Measurements from ENCODE around the gene CLPSL2. TPM values are rescaled to one million over a fixed set of nuclear protein-coding genes. Genes with fewer than 3 reads are reported as not detected.
"Not testable (repeated sequence)": the region's sequence is repeated elsewhere in the genome, so short reads cannot be mapped to it uniquely, and the experiment has no call there.

Gene CLPSL2, protein sequence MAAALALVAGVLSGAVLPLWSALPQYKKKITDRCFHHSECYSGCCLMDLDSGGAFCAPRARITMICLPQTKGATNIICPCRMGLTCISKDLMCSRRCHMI
- not detected in 2 replicates for total RNA-seq

DNA sequence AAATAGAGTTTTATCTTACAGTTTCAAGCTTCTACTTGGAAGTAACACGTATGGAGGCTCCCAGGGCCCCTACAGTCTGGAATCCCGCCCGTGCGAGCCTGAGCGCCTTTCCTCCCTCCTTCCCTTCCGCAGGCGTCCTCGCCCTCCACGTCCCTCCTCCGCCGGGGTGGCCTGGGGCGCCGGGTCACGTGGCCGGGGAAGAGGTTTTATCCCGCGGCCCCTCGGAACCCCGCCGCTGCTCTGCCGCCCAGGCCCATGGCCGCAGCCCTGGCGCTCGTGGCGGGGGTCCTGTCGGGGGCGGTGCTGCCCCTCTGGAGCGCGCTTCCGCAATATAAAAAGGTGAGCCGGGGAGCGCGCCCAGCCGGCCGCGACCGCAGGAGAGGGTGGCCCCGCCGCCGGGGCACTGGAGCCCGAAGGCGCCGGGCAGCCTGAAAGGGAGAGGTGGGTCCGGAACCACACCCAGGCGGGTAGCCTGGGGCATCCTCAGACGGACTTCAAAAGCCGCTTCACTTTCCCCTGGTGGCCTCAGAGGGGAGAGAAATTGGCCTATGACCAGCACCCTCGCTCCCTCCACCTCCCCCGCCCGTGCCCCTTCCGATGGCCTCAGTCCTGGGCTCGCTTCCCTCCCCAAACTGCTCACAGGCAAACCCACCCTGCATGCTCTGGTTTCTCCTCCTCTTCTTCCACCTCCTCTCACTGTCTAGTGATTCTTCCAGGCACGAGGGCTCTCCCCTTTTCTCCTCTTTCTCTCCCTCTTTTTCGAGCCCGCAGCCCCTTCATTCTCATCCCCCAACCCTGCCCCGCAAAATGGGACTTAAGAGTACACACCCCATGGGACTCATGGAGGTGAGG, at the start of gene CLPSL2:
Gene CLPSL2, plus strand, starts transcription at position 235 of the 852 bp plus-strand sequence. Its CDS starts 21 bp downstream, at position 256.
- no peak for DNase-seq (ENCODE audit: extremely low read depth, low read depth, low spot score)

DNA sequence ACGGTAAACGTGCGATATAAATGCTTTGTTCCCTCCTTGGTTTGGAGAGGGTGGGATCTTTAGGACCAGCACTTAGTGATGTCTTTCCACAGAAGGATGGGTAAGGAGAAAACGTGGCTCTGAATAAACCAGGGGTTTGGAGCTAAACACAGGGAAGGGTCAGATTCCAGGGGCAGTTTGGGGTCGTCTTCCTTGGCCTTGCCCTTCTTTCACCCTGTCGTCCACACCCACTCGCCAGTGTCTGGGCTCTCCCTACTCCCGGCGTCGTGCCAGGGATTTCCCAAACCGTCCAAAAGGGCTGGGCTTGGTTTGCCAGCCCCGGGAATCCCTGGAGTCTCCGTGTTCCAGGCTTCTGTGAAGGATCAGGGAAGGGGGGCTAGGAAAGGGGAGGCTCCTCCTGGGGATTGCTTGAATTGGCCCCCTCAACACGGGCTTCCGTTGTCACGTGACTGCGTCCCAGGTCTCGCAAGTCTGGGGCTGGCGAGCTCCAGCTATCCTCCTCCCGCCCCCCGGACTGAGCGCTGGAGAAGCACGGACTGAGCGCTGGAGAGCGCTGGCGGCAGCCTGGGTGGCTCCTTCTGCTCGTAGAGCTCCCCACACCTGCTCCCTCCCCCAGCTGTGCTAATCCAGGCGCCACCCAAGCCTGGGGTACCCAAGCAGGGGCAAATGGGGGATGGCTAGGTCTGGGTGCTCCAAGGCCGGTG, 49.0 kb upstream of the CLPSL2 start:
- DNase-seq (ENCODE audit: extremely low read depth, low read depth, low spot score), result no peak

DNA sequence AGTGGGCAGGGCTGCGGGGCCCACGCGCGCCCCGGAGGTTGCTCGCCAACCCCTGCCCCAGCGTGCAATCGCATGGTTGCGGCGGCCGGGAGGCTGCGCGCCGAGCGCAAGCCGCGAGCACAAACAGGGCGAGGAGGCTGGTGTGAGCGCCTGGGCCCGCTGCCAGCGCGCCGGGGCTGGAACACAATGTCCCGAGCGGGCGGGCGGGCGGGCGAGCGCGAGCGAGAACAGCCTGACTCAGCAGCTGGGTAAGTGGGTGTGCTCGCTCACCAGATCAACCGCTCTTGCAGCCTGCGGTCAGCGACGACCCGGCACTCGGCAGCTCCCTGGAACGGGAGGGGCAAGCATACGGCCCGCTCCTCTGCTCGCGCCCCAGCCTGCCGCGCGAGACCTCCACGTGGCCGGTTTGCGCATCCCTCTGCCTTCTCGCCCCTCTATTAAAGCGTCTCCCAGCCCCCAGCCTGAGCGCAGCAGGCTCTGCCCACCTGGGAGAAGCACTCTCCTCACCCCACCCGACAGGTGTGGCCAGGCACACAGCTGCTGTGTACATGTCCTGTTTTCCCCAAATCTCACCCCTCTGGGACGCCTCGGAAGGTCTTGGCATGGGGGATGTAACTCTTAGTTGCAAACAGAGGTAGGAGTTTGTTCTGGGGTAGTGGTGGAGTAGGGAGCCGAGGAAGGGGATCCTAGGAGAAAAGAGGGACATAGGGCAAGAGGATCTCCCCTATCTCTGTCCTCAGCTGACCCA, 48.3 kb upstream of the CLPSL2 start:
- no peak for DNase-seq (ENCODE audit: extremely low read depth, low read depth, low spot score)

DNA sequence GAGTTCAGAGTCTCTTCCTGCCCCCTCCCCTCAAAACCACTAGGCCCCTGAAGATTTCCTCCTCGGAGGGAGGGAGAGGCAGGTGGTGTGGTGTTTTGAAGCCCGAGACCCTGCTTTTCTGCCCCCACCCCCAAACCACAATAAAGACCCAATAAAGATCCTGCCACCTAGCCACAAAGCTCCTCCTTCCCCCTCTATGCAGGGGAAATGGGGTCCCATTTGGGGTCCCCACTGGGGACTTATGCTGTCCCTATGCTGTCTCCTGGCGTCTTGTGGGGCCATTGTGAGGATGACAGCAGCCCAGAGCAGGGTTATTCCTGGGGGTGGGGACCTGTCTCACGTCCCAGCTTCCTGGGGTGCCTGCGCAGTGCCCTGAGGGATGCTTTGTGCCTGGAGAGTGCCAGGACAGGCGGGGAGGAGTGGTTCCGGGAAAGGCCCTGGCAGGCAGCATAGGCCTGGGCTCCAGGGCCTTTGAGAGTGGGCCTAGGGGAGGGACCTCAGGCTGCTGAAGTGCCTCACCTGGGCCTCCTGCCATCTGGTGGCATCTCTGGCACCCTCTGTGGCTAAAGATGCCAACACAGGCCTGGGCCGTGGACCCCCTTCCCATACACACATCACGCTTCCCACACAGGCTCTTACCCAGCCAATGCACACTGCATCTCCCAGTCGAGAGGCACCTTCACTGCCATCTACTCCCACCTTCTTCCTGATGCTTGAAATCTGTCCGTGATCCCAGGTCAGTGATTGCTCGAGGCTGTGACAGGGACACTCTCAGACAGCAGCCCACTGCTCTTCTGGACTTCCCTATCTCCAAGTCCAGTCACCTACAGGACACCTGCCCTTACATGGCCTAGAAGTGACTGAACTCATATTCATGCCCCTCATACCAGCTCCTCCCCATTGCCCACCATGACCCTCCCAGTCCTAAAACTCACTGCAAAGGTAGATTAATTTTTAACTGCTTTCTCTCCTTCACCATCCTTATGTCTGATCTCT, 47.4 kb upstream of the CLPSL2 start:
- DNase-seq (ENCODE audit: extremely low read depth, low read depth, low spot score), result no peak

DNA sequence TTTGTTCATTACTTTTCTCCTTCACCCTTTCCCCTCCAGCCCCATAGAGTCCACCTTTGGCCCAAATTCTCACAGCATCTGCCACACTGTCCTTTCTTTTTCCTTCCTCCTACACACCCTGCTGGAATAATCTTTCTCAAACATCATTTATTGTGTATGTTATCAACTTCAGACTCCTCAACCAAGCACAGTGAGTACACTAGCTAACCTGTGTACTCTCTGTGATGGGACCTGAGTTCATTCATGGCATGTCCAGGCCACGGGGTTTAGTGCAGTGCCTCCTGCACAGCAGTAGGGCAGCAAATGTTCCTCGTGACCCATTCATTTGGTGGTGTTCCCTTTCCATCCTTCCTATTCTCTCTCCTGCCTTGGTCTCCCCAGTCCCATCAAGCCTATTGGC, 46.7 kb upstream of the CLPSL2 start:
- no peak for DNase-seq (ENCODE audit: extremely low read depth, low read depth, low spot score)

DNA sequence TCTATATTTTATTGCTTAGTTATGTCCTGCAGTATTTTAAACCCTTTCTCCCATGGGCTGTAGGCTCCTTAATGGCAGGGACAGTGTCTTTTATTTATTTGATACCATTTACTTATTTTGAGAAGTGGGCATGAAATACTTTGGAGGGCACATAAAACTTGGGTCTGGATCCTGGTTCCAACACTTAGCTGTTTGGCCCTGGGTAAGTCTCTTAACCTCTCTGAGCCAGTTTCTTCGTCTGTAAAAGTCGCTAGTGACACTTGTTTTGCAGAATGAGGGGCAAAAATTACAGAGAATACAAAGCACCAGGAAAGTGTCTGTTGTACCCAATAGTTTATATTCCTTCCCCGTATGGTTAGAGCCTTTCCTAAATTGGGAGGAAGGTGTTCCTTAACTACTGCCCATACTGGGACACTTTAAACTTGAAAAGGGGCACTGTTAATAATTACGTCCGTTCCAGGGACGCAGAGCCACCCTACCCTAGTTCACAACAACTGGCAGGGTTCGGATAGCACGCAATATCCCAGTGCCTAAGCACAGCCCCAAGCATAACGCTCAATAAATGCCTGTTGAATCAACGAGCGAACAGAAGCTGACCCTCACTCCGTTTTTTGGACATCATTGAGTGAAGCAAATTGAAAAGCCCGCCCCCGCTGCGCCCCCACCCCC, 45.5 kb upstream of the CLPSL2 start:
- no peak for DNase-seq (ENCODE audit: extremely low read depth, low read depth, low spot score)

DNA sequence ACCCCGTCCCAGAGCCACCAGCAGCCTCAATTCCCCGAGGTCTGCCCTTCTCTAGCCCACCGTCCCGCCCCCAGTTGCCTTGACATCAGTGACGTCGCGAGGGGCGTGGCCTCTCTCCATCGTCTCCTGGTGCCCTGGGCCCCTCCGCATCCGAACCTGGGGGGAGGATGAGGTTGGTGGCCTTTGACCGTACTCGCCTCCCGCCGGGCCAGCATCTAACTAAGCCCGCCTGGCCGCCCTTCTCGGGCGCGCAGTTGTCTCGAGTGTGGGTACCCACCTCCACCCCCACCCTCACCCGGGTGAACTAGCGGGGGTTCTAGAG, 45.0 kb upstream of the CLPSL2 start:
- DNase-seq (ENCODE audit: extremely low read depth, low read depth, low spot score), result no peak

DNA sequence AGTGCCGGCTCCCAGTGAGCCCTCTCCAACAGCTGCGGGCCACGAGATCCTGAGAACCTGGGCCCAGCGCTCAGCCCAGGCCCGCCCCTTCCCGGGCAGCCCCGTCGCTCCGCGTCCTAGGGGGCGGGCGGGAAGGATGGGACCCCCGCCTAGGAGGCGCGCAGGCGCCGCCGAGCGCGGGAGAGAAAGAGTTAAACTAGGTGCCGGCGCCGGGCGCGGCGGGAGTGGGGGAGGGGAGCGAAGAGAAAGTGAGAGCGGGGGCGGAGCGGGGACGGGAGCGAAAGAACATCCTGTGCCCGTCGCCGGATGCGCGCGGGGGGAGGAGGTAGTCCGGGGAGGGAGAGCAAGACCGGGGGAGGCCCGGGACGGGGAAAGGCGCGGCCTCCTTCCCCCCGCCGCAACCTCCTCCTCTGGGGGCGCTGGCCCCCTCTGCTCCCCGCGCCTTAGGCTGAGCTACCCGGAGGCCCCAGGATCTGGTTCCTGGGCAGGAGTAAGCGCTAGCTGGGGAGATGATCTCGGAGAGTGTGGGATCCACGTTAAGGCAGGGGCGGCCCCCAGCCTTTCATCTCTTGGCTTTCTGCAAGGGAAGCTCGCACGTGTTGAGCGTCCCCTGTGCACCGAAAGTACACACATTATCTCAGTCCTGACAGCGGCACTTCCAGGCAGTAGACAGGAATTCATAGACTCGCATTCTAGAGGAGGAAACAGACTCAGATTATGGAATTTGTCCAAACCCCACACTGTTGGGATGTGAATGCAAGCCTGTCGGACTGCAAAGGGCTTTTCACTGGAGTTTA, 44.5 kb upstream of the CLPSL2 start:
- DNase-seq (ENCODE audit: extremely low read depth, low read depth, low spot score), result peak; percentile 83

DNA sequence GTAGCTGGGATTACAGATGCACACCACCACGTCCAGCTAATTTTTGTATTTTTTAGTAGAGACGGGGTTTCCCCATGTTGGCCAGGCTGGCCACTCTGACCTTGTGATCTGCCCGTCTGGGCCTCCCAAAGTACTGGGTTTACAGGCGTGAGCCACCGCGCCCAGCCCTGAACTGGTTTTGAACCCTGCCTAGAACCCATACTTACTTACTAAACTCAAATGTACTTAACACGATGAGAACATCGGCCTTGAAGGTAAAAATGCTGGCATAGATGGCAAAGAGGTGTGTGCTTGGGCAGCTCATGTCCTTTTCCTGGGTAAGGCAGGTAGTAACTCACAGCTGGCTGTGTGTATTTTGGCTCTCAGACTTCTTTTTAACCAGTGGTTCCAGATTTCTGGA, 42.8 kb upstream of the CLPSL2 start:
- no peak for DNase-seq (ENCODE audit: extremely low read depth, low read depth, low spot score)

DNA sequence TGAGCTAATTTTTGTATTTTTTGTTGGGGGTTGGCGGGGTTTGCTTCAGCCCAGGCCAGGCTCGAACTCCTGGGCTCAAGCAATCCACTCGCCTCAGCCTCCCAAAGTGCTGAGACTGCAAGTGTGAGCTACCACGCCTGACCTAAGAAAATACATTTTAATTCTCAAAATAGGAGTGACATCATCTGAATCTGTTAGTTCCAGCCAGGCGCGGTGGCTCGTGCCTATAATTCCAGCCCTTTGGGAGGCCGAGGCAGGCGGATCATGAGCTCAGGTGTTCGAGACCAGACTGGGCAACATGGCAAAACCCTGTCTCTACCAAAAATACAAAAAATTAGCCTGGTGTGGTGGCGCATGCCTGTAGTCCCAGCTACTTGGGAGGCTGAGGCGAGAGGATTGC, 42.1 kb upstream of the CLPSL2 start:
- DNase-seq (ENCODE audit: extremely low read depth, low read depth, low spot score), result not testable (repeated sequence)

DNA sequence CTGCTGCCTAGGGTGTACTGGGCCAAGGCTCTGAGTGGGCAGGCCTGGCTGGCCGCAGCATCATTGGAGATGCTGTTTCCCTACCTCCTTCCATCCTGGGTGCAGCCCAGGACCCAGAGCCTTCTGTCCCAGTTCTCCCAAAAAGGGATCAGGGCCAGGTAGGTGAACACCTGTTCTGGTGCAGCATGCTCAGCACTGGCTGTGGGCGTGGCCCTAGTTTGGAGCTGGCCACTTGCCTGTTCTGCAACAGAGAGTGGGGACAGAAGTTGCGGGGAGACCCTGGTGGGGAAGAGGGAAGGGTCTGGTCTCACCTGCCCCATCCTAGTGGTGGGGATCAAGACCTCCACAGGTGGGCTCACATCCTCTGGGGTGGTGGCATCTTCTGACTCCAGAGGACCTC, 40.9 kb upstream of the CLPSL2 start:
- no peak for DNase-seq (ENCODE audit: extremely low read depth, low read depth, low spot score)

DNA sequence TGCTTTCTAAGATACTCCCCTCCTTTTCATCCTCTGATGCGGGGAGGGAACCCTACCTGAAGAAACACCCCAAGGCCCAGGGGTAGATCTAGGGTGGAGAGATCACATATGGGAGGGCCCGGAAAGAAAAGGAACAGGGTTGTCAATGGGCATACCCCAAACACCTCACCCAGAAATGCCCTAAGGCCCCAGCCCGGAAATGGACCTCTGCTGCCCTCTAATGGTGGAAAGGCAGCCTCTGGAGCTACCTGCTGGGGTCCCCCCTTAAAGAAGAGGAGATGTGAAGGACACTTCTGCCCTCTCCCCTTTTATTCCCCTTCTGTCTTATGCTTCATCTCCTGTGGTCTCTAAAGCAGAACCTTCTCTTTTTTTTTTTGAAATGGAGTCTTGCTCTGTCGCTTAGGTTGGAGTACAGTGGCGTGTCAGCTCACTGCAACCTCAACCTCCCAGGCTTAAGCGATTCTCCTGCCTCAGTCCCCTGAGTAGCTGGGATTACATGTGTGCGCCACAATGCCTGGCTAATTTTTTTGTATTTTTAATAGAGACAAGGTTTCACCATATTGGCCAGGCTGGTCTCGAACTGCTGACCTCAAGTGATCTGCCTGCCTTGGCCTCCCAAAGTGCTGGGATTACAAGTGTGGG, 40.0 kb upstream of the CLPSL2 start:
- no peak for DNase-seq (ENCODE audit: extremely low read depth, low read depth, low spot score)

DNA sequence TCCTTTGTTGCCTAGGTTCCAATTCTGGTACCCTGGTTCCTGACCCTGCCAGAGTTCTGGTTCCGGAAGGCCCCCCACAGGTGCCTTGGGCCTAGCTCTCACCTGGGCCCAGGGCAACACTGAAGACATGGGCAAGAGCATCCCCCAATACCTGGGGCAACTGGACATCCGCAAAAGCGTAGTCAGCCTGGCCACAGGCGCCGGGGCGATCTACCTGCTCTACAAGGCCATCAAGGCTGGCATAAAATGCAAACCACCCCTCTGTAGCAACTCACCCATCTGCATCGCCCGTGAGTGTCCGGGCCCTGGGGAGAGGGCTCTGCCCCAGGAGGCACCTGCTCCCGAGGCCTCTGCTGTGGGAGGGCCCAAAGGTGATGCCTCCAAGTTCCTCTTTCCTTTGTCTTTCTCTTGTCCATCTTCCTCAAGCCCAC, 39.4 kb upstream of the CLPSL2 start, which contains the start of gene ARMC12:
Gene ARMC12, plus strand, starts transcription at position 51 of the 431 bp plus-strand sequence. Its CDS starts 77 bp downstream, at position 128.
- no peak for DNase-seq (ENCODE audit: extremely low read depth, low read depth, low spot score)

DNA sequence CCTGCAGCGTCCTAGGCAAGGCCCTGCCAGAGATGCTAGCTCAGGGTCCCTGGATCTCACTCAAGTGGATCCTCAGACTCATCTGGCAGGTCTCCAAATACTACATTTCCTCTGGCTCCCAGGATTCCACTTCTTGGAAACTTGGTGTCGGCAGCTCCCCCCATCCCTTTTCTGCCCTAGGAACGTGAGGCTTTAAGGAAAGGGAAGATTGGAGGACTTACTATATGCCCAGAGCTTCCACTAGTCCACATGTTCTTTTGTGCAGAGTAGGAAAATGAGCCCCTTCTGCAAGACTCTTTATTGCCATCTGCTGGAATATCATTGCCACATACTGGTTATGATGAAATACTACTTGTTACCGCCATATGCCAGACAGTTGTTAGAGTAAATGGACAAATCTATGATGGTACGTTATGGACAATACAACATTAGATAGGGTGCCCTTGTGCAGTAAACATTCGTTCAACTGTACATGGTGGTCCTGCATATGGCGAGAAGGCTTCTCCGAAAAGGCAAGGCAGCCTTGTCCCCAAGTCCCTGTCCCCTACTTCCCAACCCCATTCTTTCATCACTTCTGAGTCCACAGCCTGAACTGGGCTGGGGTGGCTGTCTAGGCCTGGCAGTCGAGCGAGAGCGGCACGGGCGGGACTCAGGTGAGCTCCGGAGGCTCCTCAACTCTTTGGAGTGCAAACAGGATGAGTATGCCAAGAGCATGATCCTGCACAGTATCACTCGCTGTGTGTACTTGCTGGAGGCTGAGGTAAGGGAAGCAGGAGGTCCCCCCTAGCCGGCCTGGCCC, 38.8 kb upstream of the CLPSL2 start:
- DNase-seq (ENCODE audit: extremely low read depth, low read depth, low spot score), result no peak

DNA sequence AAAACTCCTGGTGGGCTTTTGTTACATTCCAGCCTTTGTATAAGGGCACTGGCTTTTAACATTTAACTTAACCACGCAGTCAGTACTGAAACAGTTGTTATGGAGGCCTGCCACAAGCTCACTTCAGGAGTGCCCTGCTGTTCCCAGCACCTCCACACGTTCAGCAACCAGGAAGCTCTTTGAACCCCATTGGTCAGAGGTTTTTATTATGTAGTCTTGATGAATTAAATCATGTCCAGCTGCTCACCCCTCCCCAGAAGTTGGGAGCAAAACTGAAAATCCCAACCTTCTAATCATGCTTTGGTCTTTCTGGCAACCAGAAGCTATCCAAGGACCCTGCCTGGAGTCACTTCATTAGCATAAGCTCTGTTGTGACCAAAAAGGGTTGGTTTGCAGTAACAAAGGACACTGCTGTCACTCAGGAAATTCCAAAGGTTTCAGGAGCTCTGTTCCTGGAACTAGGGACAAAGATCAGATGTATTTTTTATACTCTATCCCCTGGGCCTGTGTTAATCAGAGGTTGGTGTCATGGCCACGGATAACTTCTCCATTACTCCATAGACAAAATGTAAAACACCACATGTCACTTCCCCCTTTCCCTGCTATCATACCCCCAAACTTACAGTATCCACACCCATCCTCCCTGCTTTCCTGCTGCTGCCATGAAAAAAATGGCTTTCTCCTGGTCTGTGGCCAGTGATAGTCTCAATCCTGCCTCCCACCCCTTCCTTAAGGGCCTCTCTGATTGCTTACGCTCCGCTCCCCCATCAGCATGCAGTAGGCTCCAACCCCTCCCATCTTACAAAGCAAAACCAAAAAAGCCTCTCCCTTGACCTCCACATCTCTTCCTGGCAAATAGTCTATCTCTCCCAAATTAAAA, 36.5 kb upstream of the CLPSL2 start:
- no peak for DNase-seq (ENCODE audit: extremely low read depth, low read depth, low spot score)

DNA sequence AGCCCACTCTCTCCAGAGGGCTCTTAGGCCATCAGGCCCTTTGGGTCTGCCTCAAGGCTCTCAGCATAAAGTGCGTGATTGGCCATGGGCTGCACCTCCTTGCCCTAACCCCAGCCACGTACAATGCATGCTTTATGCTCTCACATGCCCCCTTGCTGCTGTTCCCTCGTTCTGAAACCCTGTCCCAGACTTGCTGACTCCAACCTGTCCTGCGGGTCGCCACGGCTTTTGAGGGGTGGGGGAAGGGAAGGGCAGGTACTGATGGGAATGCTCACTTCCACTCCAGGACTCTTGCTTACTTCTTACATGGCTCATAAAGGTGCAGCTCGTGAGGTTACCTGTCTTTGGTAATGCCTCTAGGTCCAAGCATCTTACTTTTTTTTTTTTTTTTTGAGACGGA, 33.6 kb upstream of the CLPSL2 start:
- DNase-seq (ENCODE audit: extremely low read depth, low read depth, low spot score), result no peak
